Fibroblast of skin of scalp (primary cell): Measurements from ENCODE around the gene SERINC5.
A peak's percentile ranks its signal among the peaks of the same experiment; 100 is the strongest.

ENCODE experiments used
- DNase-seq: peaks from one replicate; pipeline ENCODE4 v3.0.0-alpha.2; 2013

Gene SERINC5

DNA sequence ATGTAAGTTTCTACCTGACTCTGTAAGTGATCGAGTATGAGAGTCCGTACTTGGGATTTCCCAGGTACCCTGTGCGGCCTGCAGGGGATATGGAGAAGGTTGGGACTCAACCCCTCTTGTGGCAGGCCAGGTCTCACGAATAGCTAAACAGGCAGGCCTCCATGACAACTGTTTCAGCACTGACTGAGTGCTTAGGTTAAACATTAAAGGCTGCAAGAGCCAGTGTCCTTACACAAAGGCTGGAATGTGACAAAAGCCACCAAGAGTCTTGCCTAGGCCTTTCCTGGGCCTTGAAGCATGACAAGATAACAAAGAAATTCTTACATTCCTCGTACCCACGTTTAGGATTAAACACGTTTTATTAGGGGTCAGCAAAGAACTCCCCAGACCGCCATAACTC, 162.1 kb downstream of the SERINC5 start:
- DNase-seq, result no peak

DNA sequence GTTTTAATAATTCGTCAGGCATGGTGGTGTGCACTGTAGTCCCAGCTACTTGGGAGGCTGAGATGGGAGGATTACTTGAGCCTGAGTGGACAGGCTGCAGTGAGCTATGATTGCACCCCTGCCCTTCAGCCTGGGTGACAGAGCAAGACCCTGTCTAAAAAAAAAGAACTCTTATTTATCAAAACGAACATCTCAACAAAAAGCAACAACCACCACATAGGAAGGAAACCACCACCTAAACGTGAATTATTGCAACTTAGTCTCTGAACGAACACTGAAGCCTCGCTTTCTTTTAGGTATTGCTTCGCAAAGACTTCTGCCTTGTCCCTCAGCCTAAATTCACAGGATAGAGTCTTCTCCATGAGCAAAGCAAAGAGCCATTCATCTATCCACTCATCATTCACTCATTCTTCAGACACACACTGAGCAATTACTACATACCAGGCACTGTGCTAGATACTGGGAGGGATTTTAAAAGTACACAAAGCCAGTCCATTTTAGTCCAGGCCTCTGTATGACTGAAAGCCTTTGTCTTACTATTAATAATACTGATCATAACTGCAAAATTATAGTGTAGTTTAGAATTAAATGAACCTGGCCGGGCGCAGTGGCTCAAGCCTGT, 163.3 kb downstream of the SERINC5 start:
- DNase-seq, result no peak

DNA sequence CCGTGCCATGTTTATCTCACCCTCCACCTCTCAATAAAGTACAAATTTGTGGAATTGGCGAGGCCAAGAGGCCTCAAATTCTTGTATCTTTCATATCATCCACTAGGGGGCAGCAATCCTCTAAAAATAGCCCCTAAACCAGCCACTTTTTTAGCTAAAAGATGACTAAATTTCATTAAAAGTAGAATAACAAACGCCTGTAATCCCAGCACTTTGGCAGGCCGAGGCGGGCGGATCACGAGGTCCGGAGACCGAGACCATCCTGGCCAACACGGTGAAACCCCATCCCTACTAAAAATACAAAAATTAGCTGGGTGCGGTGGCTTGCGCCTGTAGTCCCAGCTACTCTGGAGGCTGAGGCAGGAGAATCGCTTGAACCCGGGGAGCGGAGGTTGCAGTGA, 164.1 kb downstream of the SERINC5 start:
- DNase-seq, result peak; percentile 65

DNA sequence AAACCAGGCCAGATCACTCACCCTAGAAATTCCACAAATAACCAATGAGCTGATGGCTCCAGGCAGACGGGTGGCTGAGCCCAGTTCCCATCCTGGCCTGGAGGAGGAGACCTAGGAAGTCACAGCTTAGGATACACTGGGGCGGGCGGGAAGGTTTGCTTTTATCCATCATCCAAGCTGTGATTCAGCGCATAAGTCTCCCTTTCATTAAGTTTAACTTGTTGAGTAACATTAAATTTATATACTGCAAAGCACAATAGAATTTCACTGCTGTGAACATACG, 165.0 kb downstream of the SERINC5 start:
- DNase-seq, result no peak

DNA sequence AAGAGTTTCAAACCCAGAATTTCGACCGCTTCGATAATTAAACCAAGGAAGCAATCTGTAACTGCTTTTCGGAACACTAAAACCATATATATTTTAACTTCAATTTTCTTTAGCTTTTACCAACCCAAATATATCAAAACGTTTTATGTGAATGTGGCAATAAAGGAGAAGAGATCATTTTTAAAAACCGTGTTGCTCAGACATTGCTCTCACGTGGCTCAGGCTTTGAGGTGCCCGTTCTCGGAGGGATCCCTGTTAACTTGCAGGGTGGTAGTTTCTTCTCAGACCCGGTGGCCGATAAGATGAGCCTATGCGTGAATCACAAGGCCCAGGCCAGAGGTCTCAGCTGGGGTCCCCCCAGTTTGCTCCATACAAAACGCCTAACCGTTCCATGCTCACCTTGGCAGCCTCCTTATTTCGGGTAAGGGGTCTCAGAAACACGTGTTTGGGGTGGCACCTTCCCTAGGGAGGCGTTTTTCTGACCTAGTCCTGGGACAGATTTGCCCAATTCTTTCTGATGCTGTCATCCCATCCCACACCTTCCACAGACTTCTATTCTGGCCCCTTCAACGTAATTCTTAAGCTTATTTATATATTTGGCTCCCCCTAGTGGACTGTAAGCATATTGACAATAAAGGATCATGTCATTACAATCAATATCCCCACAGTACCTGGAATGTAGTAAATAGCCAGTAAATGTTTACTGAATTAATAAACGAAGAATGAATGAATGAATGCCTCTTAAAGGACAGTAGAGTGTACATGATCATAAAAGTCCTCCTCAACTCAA, 172.6 kb downstream of the SERINC5 start:
- peak; percentile 81 for DNase-seq

DNA sequence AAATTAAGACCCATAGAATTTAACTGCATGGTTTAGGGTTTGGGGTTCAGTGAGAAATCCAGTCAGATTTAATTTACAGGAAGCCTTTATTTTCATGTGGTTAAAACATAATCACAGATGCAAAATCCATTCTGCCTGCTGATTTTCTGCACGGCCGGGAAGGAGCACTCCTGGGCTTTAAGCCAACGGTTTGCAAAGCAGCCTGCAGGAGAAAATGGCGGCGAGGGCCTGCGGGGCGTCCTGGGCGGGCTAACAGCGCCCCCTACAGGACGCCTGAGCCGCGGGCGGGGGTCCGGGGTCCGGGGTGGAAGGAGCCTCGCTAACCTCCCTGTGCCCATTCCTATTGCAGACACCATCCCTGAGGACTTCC, 173.1 kb downstream of the SERINC5 start:
- peak; percentile 83 for DNase-seq

DNA sequence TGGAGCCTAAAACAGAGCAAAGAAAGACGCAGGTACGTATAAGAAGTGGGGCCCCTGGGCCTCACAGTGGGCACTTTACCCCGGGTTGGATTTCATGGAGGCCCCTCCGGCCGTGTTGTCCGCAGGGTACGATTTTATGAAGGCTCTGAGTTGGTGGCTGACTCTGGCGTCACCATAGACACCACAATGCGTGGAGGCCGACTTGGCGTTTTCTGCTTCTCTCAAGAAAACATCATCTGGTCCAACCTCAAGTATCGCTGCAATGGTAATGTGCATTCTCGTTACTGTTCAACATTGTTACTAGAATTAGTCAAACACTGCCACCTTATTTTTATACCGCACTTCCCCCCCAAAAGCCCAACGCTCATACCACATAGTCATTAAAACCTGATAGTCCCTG, 173.6 kb downstream of the SERINC5 start:
- DNase-seq, result no peak

DNA sequence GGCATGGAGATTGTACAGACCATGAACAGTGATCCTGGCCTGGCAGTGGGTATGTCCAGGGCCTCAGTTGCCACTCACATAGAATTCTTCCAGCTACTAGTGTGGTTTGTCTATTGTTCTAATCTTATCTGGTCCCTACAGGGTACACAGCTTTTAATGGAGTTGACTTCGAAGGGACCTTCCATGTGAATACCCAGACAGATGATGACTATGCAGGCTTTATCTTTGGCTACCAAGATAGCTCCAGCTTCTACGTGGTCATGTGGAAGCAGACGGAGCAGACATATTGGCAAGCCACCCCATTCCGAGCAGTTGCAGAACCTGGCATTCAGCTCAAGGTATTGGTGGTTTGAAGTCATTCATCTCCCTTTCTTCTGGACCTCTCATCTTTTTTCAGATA, 176.9 kb downstream of the SERINC5 start:
- DNase-seq, result no peak

DNA sequence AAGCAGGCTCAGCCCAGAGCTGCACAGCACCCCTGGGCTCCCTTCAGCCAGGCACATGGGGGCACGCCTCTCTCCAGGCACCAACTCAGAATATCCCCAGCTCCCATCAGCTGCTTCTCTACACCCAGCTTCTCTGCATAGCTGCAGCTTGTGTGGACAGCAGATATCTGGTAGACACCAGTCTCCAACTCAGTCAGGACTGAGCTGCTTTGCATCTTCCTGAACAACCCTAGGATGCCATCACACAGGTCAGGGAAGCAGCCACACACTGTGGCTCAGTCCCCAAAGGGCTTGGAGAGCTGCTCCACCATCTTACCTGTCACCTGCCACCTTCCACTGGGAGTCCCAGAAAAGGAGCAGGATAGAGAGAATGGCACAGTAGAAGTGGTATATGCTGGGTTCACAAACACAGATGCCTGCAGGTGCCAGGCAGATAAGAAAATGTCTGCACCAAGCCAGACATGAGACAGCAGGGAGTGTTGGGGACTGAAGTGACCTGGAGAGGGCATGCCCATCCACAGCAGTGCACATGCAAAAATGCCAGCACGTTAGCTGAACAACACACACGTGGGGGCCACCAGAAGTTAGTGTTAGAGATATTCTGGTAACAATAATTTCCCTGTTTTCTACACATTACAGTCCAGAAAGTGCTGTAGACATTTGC, 178.7 kb downstream of the SERINC5 start:
- DNase-seq, result no peak

DNA sequence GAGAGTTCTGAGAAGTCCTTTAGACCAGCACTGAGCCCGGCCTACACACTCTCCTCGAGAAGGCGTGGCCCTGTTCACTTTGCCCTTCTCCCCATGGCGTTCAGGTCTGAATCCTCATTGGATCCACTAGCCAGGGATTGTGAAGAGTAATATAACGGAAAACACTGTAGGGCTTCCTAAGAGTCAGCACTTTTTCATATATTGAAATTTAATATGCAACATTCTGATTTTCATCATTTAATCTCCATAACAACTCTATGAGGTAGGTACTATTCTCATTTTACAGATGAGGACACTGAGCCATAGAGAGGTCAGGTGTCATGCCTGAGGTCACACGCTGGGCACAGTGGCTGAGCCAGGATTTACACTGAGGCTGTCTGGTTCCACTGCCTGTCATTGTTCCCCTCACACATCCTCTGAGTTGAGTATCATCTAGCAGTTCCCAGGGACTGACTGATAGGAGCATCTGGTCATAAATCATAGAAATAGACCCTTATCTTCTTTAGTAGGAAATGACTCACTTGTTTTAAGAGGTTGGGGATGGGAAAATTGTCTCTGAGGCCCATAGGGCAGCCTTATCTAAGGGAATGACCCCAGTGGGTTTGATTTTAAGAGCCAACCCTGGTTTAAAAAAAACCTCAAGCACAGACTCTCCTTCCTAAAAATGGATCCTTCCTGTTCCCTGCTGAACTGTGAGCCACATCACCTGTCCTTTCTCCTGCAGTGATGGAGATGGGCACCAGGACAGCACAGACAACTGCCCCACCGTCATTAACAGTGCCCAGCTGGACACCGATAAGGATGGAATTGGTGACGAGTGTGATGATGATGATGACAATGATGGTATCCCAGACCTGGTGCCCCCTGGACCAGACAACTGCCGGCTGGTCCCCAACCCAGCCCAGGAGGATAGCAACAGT, 179.5 kb downstream of the SERINC5 start:
- peak; percentile 21 for DNase-seq

DNA sequence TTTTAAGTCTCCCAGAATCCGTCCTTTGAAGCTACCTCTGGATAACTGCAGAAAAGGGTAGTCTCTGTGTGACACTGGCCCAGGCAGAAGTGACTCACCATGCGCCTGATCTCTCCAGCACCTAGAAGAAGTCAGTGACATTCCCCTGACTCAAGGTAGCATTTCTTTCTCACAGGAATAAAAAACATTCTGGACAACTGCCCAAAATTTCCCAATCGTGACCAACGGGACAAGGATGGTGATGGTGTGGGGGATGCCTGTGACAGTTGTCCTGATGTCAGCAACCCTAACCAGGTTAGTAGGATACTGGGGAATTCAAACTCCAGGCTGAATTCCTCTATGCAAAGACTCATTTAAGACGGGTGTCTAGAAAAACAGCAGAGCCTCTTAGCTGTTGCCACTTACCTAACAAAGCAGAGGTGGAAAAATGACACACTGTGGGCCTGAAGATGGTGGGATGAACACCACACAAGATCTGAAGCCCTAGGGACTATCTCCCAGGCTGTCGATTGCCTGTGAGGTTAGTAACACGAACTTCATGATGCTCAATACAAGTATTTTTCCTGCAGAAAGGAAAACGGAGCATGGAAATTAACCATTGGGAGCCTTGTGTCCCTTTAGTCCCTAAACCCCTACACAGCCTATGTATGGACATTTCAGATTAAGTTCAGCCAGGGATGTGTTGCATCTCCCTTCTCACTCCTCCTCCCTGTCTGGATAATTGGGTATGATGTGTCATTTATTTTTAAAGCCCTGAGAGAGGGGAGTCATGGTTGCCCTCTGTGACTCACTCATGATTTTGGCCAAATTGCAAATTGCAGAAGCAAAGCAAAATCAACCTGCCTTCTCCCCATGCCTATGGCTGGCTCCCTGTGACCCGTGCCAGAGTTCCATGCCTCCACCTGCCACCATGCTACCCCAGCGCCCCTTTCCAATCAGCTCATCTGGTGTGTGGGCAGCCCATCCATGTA, 183.5 kb downstream of the SERINC5 start:
- DNase-seq, result peak; percentile 40

DNA sequence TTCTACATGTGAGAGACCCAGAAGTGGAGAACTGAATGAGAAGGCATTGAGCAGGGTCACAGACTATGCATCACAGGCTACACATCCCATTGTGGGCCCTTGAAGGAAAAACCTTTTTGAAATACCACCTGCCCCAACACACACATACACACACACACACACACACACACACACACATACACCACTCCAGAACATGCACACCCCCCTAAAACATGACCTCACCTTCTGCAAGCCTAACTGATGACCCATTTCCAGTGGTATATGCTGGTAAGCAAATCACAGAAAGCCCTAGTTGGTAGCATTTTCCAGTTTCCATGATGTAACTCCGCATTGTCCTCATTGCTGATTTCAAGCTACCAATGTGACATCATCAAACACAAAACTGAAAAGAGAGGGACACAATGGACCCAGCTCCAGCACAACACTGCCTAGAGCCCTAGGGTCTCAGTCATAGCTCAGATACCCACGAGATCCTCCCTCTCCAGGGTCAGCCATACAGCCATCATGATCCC, 184.3 kb downstream of the SERINC5 start:
- no peak for DNase-seq

DNA sequence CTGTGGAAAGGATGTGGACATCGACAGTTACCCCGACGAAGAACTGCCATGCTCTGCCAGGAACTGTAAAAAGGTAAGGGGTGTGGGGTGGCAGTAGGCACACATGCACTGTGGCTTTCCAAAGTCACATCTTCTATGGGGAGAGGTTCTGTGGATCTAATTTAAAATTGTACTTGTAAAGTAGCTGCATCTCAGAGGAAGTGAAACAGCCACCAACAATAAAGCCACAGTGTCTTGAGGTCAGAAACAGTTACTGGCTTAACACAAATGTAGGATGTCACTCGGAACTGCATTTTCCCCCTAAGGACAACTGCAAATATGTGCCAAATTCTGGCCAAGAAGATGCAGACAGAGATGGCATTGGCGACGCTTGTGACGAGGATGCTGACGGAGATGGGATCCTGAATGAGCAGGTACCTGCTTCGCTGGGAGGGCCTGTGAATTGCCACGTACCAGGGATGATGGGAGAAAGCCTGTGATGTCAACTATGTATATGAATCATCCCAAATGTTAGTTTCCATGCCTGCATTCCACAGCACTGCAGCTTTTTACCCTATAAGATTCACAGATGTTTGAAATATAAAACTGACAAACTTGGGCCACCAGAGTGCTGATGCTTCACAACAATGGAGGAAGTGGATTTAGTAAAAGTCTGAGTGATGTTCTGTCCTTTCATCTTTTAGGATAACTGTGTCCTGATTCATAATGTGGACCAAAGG, 185.4 kb downstream of the SERINC5 start:
- DNase-seq, result peak; percentile 64

DNA sequence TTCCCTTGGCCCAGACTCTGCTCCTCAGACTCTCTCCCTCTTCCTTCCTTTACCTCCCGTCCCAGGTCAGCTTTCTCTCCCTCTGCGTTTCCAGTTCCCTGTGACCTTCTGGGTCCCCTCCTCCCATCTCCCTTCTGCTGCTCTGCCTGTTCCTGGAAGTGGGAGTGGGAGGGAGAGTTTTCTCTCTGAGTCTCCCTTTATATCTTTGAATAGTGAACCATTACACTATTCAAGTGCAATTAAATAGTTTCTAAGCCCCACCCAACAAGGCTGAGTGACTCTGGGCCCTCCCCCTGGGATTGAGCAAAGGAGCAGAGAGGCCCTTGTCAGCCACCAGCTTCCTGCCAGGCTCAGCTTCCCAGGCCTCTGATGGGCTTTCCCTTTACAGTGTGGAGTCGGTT, 185.9 kb downstream of the SERINC5 start:
- DNase-seq, result peak; percentile 34

DNA sequence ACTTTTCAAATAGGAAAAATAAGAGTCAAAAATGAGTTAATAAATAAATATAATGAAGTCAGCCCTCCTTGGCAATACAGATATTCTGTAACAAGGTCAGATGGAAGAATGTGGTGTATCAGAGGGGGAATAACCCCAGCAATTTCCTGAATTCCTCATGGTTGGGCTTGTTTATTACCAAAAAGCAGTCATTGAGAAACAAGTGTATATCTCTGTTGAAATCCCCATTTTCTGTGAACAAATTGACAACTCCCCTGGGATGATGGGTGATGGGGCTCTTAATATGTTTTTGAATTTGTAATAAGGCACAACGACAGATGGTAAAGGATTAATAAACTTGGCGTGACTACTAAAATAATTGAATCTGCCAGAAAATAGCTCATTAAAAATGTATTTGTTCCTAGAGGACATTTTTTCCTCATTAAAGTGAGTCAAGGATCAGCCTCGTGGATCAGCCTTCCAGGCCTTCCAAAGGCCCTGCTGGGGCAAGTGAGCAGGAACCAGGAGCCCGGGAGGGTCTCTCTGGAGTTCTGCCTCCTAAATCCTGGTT, 186.5 kb downstream of the SERINC5 start:
- no peak for DNase-seq

DNA sequence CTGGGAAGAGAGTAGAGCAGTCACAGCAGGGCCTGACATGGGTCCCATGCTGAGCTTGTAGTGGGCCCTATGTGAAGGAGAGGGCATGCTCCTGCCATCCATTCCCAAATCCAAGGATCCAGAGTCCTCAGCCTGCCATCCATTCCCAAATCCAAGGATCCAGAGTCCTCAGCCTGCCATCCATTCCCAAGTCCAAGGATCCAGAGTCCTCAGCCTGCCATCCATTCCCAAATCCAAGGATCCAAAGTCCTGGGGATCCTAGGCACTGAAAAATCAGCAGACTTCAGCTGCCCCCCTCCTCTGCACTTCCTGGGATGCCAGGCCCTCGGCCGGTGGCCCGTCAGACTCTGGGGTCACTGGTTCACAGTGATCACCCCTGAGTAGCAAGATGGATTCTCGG, 187.1 kb downstream of the SERINC5 start:
- no peak for DNase-seq

DNA sequence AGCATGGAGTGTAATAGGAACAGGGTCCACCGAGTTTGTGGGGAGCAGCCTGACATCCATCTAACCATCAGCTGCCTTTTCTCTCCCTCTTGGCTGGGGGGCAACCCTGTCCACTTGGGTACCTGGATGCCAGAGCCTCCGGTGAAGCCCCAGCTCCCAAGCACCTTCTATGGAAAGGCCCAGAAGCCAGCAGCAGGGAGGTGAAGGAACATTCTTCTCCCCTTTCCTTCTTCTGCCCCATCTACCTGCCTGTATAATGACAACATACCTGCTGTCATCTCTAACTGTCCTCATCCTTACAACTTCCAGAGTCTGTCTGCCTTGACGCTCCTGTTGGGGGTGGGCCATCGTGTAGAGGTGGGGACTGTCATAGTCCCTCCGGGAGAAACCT, 187.6 kb downstream of the SERINC5 start:
- DNase-seq, result no peak

DNA sequence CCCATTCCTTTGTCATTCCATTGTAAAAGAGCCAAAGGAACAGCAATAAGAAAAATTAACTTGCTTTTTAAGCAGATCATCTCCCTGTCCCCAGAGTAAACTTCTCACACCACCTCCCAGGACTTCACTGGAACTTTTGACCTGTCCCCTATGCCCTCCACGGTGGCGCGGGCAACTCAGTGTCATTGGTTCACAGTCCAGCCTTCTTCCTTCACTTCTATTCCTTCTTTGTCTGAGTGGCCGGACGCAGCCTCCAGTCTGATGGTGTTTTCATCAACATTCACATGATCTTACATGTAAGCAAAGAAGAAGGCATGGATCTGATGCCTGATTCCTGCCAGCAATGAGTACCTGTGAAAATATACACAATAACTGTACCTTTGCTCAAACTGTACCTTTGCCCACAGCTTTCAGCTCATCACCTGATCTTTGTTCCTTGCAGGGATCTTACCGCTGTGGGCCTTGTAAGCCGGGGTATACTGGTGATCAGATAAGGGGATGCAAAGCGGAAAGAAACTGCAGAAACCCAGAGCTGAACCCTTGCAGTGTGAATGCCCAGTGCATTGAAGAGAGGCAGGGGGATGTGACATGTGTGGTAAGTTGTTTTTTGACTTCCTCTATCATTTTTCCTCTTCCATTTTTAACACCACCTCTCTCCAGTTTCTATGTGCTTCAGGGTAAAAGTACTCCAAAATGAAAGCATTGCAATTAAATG, 188.2 kb downstream of the SERINC5 start:
- no peak for DNase-seq

DNA sequence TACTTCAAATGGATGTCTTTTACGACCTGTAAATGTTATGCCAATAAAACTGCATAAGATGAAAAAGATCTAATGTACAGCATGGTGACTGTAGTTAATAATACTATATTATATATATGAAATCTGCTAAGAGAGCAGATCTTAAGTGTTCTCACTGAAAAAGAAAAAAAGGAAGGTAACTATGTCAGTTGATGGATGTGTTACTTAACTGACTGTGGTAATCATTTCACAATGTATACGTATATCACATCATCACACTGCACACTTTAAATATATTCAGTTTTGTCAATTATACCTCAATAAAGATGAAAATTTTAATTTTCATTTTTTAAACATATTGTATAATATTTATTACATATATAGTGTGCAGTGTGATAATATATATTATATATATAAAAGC, 188.8 kb downstream of the SERINC5 start:
- no peak for DNase-seq

DNA sequence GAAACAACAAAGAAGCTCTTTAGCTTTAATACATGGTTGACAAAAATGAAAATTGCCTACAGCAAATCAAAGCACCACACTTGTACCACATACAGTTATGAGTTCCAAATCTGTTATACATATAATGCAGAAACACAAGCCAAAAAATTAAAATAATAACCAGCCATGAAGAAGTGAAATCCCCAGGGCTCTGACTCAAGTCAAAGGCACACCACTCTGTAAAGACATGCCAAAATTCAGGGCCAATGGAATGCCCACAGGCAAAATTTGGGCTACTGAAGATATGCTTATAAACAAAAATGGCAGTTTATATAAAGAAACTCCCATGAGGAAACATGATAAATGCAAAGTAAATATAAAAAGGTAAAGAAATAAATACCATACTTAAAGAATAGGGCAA, 191.7 kb downstream of the SERINC5 start:
- DNase-seq, result peak; percentile 84
